ENCODE measurements around the gene KRT73. TPM values are rescaled to one million over a fixed set of nuclear protein-coding genes. Genes with fewer than 3 reads are reported as not detected.

KRT73 gene
- 0.52 TPM for total RNA-seq
- long read RNA-seq = 0 reads

DNA sequence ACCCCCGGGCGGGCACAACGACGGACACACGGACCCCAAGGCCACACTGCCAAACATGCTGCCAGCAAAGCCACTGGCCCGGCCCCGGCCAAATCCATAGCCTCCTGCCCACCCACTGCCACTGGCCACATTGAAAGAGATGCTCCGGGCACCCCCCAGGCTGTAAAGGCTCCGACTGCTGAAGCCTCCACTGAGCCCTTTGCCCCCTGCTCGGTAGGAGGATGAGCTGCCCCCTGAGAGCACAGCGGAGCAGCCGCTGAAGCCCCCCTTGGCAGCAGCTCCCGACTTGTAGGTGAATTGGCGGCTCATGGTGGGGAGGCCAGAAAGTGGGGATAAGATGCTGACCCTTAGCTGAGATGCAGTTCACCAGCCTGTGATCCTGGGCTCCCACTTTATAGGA, at the start of gene KRT73:
TSS of gene KRT73 (minus strand) at position 344 of the 400 bp plus-strand sequence. CDS start at position 309, 35 bp downstream.
- H3K4me1 ChIP-seq = no peaks in the 10 kb centered on the region
- TF ChIP-seq, protein P1, sequence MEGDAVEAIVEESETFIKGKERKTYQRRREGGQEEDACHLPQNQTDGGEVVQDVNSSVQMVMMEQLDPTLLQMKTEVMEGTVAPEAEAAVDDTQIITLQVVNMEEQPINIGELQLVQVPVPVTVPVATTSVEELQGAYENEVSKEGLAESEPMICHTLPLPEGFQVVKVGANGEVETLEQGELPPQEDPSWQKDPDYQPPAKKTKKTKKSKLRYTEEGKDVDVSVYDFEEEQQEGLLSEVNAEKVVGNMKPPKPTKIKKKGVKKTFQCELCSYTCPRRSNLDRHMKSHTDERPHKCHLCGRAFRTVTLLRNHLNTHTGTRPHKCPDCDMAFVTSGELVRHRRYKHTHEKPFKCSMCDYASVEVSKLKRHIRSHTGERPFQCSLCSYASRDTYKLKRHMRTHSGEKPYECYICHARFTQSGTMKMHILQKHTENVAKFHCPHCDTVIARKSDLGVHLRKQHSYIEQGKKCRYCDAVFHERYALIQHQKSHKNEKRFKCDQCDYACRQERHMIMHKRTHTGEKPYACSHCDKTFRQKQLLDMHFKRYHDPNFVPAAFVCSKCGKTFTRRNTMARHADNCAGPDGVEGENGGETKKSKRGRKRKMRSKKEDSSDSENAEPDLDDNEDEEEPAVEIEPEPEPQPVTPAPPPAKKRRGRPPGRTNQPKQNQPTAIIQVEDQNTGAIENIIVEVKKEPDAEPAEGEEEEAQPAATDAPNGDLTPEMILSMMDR (IDR thresholded peaks at IDR 0.05) = no peak
- no peak within 1 kb of the TSS for H3K4me3 ChIP-seq
- DNase-seq = no peak
- no peaks in the 10 kb centered on the region for H3K9me3 ChIP-seq
- intact Hi-C loops (cut with DNase I) = no loop called here
- no peaks in the 10 kb centered on the region for H3K27me3 ChIP-seq
- no peaks in the 10 kb centered on the region for H3K36me3 ChIP-seq
- H3K27ac ChIP-seq = no peak within 1 kb of the TSS
- ATAC-seq = no peak

DNA sequence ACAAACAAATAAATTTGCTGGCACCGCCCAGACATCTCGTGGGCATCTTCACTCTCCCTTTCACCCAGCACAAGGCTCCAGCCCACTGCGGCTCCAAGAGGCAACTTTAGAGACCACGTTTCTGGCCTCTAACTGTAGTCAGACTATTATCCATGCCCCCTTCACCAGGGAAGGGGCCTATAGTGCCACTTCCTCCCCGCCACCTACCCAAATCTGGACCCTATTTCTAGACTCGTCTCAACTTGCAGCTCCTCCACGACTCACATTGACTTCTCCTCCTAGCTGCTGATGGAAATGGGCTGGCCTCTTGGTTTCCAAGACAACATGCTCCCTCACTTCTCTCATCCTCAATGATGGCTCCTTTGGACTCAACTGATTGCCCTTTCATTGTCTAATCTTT, 49.6 kb upstream of the KRT73 start:
- DNase-seq = no peak
- intact Hi-C loops (cut with DNase I) = no loop called here
- no peak for ATAC-seq
- no peaks in the 10 kb centered on the region for H3K9me3 ChIP-seq
- H3K27ac ChIP-seq = no peak overlapping the region
- TF ChIP-seq, protein P1 (IDR thresholded peaks at IDR 0.05) = no peak
- H3K4me1 ChIP-seq = no peaks in the 10 kb centered on the region
- peaks cover 17% of the 10 kb centered on the region for H3K27me3 ChIP-seq
- H3K36me3 ChIP-seq = no peaks in the 10 kb centered on the region
- no peak overlapping the region for H3K4me3 ChIP-seq

DNA sequence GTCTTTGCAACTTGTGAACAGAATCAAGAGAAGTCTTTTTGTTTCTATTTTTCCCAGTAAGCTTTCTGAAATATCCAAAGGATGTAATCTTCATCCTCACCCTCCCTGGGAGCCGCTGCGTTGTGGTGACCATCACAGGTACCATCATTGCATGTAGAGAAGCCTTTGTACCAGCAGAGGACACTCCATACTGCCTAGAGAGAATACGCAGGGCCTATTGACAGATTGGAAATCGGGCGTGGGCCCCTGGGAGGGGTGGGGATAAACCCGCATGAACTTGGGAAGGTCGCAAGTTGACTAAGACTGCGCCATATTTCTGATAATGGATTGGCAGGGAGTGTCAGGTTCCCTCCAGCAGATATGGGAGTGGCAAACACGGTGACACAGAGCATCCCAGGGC, 49.1 kb upstream of the KRT73 start:
- no peaks in the 10 kb centered on the region for H3K36me3 ChIP-seq
- TF ChIP-seq, protein P1 (IDR thresholded peaks at IDR 0.05) = peak; percentile 8
- DNase-seq (no peak), ATAC-seq (no peak)
- no peaks in the 10 kb centered on the region for H3K9me3 ChIP-seq
- peaks cover 20% of the 10 kb centered on the region for H3K27me3 ChIP-seq
- intact Hi-C loops (cut with DNase I) = no loop called here
- no peak overlapping the region for H3K27ac ChIP-seq
- no peaks in the 10 kb centered on the region for H3K4me1 ChIP-seq
- H3K4me3 ChIP-seq = no peak overlapping the region

DNA sequence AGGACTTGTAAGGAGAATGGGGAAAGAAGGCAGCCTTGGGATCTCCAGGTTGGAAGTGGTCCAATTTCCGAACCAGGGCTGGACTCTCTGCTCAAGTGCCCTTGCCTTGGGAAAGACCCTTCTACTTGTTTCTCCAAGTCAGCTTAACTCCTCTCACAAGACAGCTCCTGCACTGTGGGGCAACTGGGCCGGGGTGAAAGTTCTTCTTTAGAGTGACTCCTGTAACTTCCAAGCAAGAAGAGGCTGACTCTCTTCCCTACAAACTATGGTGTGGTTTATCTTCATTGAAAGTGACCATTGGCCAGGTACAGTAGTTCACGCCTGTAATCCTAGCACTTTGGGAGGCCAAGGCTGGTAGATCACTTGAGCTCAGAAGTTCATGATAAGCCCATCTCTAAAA, 48.1 kb upstream of the KRT73 start:
- Histone ChIP-seq H3K4me3 (no peak overlapping the region), H3K27me3 (peaks cover 20% of the 10 kb centered on the region), H3K9me3 (no peaks in the 10 kb centered on the region), H3K4me1 (no peaks in the 10 kb centered on the region), H3K36me3 (no peaks in the 10 kb centered on the region), H3K27ac (no peak overlapping the region)
- DNase-seq (no peak), ATAC-seq (no peak)
- intact Hi-C loops (cut with DNase I) = no loop called here
- TF ChIP-seq, protein P1 (IDR thresholded peaks at IDR 0.05) = no peak

DNA sequence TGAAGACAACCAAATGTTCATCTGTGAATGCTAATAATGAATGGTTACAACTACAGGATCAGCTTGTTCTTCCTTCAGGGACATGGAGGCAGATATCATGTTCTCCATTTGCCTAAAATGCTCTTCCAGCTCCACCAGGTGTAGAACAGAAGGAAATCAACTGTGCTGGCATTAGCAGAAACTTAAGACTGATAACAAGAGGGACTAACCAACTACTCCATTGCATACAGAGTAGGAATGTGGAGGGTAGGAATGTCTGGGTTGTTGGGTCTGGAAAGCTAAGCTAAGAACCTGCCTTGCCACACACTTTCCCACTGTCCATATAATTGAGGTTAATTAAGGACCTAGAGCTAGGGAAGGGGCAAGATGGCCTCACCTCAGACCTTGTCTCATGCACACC, 45.1 kb upstream of the KRT73 start:
- Histone ChIP-seq H3K27me3 (peaks cover 20% of the 10 kb centered on the region), H3K4me1 (no peaks in the 10 kb centered on the region), H3K9me3 (no peaks in the 10 kb centered on the region), H3K4me3 (no peak overlapping the region), H3K36me3 (no peaks in the 10 kb centered on the region), H3K27ac (no peak overlapping the region)
- no peak for DNase-seq
- ATAC-seq = no peak
- TF ChIP-seq, protein P1 (IDR thresholded peaks at IDR 0.05) = no peak
- intact Hi-C loops (cut with DNase I) = no loop called here

DNA sequence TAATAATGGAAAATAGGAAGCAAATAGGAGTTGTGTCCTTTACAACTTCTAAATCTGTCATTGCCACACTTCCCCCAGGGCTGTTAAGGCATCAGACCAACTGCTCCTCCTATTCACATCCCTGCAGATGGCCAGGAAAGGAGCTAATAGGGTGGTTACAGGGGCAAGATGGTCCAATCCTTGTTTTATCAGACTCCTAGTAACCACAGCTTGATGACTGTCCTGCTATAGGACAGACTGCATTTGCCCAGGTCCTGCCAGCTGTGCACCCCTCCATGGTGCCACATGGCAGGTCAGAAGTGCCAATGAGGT, 44.5 kb upstream of the KRT73 start:
- no peaks in the 10 kb centered on the region for H3K4me1 ChIP-seq
- DNase-seq (no peak), ATAC-seq (no peak)
- intact Hi-C loops (cut with DNase I) = no loop called here
- peaks cover 20% of the 10 kb centered on the region for H3K27me3 ChIP-seq
- TF ChIP-seq, protein P1 (IDR thresholded peaks at IDR 0.05) = no peak
- no peaks in the 10 kb centered on the region for H3K9me3 ChIP-seq
- H3K27ac ChIP-seq = no peak overlapping the region
- no peak overlapping the region for H3K4me3 ChIP-seq
- H3K36me3 ChIP-seq = no peaks in the 10 kb centered on the region

Data from upper lobe of right lung (tissue), 1 donor.